ENCODE data around the gene TRIM45. TPM values are rescaled to one million over a fixed set of nuclear protein-coding genes. Genes with fewer than 3 reads are reported as not detected.

Gene TRIM45, protein sequence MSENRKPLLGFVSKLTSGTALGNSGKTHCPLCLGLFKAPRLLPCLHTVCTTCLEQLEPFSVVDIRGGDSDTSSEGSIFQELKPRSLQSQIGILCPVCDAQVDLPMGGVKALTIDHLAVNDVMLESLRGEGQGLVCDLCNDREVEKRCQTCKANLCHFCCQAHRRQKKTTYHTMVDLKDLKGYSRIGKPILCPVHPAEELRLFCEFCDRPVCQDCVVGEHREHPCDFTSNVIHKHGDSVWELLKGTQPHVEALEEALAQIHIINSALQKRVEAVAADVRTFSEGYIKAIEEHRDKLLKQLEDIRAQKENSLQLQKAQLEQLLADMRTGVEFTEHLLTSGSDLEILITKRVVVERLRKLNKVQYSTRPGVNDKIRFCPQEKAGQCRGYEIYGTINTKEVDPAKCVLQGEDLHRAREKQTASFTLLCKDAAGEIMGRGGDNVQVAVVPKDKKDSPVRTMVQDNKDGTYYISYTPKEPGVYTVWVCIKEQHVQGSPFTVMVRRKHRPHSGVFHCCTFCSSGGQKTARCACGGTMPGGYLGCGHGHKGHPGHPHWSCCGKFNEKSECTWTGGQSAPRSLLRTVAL
- 10 to 100 TPM in 5 of 9 donors, 1 to 10 TPM in 4; 6.9 to 22.2 (median 12.7) TPM for total RNA-seq
- 1 to 10 TPM; 1.4 to 7.6 TPM for polyA plus RNA-seq
- long read RNA-seq, donor 1, transcript TRIM45-201 (6 exons, 3,515 nt) = major isoform, 8 of 23 reads
- long read RNA-seq, donor 1, partial matches to known transcripts = 5 of 23 reads
- long read RNA-seq, donor 1, other reads (novel, unspliced or antisense) = 10 of 23 reads
- long read RNA-seq, donor 2, transcript TRIM45-201 (6 exons, 3,515 nt) = major isoform, 8 of 30 reads
- long read RNA-seq, donor 2, partial matches to known transcripts = 2 of 30 reads
- long read RNA-seq, donor 2, other reads (novel, unspliced or antisense) = 20 of 30 reads
- long read RNA-seq, donor 3, transcript TRIM45-201 (6 exons, 3,515 nt) = major isoform, 7 of 9 reads
- long read RNA-seq, donor 3, partial matches to known transcripts = 1 of 9 reads
- long read RNA-seq, donor 3, other reads (novel, unspliced or antisense) = 1 of 9 reads

DNA sequence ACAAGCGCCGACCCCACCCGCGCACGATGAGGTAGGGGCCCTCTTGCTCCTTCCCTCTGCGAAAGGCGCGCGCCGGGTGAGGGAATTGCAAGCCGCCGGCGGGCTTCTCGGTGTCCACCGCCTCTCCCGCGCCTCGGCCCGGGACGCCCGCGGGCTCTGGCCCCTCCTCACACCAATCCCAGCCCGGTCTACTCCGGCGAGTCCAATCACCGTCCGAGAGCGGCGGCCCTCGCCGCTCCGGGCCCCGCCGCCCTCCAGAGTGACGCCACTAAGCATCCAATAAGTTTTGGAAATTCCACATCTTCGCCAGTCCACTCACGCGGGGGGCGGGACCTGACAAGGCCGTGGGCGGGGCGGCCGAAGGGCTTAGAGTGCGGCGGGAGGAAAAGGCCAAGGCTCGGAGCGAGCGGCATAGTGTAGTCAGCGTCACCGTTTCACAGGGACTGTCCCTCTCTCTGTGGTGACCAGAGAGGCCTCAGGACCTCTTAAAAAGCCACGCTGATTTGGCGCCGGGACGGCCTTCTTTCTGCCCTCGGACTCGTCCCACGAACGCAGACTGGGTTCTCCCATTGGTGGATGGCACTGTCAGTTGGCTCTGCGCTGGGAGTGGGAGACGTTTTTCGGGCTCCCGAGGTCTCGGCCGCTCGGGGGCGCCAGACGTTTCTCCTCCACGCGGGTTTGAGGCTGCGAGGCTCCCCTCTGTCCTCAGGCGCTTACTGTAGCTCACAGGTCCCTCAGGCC lies at the start of gene TRIM45:
TSS of gene TRIM45 (minus strand) at position 161 of the 741 bp plus-strand sequence. CDS start 548 bp downstream, outside the sequence.
- peak; percentile 97 to 98 (median 97) for DNase-seq
- Histone ChIP-seq H3K27ac (peak within 1 kb of the TSS; percentile 88 to 99 (median 94)), H3K4me1 (peaks cover 0 to 44% (median 19%) of the 10 kb centered on the region in 12 donors), H3K9me3 (no peaks in the 10 kb centered on the region), H3K4me3 (peak within 1 kb of the TSS; percentile 40 to 88 (median 75)), H3K36me3 (peaks cover 0 to 8% (median 0%) of the 10 kb centered on the region in 9 donors), H3K27me3 (no peaks in the 10 kb centered on the region)
- 0 to 1% (median 1%) methylated on average over 27 to 71 of the region's 71 CpGs for WGBS, 4 donors
- peak in 1 of 2 donors; percentile 62 for TF ChIP-seq POLR2A (IDR thresholded peaks at IDR 0.05)
- TF ChIP-seq, protein P1, sequence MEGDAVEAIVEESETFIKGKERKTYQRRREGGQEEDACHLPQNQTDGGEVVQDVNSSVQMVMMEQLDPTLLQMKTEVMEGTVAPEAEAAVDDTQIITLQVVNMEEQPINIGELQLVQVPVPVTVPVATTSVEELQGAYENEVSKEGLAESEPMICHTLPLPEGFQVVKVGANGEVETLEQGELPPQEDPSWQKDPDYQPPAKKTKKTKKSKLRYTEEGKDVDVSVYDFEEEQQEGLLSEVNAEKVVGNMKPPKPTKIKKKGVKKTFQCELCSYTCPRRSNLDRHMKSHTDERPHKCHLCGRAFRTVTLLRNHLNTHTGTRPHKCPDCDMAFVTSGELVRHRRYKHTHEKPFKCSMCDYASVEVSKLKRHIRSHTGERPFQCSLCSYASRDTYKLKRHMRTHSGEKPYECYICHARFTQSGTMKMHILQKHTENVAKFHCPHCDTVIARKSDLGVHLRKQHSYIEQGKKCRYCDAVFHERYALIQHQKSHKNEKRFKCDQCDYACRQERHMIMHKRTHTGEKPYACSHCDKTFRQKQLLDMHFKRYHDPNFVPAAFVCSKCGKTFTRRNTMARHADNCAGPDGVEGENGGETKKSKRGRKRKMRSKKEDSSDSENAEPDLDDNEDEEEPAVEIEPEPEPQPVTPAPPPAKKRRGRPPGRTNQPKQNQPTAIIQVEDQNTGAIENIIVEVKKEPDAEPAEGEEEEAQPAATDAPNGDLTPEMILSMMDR (IDR thresholded peaks at IDR 0.05) = peak; percentile 58 to 98 (median 80)
- ATAC-seq = peak; percentile 98 to 99 (median 98)
- intact Hi-C loops (cut with DNase I) = loop anchor here in 9 of 10 donors (2.0 to 10.0 kb wide), 11 partner anchors 47 to 246 kb away; partner anchors contain the start of gene MAN1A2 (in 5 of the 9)

DNA sequence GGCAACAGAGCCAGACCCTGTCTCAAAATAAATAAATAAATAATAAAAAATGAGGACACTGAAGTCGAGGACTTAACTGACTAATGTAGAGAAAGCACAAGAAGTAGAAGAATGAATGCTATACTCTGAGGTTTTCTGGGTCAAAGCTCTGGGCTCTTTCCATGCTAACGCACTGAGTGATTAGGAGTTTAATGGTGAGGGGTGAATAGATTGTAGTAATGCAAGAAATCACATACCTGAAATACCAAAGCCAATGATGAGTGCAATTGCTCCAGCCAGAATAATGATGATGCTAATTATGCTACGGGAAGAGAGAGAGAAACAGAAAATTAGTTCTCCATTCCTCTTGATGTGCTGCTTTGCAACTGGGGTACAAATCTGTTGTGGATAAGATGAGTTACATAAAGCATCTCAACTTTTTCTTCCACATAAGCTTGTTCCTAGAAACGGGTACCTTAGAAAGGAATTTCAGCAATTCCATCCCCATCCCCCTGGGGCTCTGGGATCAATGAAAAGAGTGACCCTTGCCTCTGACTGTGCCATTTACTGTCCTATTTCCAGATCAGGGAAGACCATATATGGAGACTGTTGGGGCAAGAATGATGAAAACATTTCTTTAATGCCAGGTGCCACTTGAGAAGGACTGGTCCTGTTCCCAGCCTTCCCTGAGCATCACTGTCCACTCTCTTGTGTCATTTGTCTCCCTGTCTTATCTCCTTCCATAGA lies 48.5 kb upstream of the TRIM45 start:
- Histone ChIP-seq H3K4me1 (peaks cover 0 to 5% (median 0%) of the 10 kb centered on the region in 12 donors), H3K27ac (no peak overlapping the region), H3K9me3 (no peaks in the 10 kb centered on the region), H3K27me3 (no peaks in the 10 kb centered on the region), H3K4me3 (no peak overlapping the region), H3K36me3 (no peaks in the 10 kb centered on the region)
- 80 to 86% (median 82%) methylated on average over 4 of the region's 4 CpGs for WGBS, 4 donors
- intact Hi-C loops (cut with DNase I) = no loop called here
- TF ChIP-seq POLR2A (IDR thresholded peaks at IDR 0.05) = no peak
- TF ChIP-seq, protein P1 (IDR thresholded peaks at IDR 0.05) = no peak
- ATAC-seq = no peak
- no peak for DNase-seq

DNA sequence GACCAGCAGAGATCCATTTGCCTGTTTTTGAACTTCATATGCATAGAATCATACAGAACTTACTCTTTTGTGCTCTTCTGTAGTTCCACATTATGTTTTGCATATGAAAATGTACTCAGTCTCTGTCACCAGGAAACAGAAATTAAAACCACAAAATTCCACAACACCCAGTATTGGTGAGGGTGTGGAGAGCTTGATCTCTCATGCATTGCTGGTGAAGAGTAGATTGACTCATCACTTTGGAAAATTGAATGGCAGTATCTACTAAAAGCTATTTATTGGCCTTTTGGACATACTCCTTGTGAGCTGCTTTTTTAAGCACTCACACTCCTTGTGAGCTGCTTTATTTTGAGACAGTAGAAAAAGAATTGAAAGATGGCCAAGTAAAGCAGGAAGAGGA lies 45.9 kb upstream of the TRIM45 start:
- DNase-seq (no peak), ATAC-seq (no peak)
- intact Hi-C loops (cut with DNase I) = no loop called here
- TF ChIP-seq, protein P1 (IDR thresholded peaks at IDR 0.05) = no peak
- TF ChIP-seq POLR2A (IDR thresholded peaks at IDR 0.05) = no peak
- Histone ChIP-seq H3K36me3 (no peaks in the 10 kb centered on the region), H3K27ac (no peak overlapping the region), H3K9me3 (no peaks in the 10 kb centered on the region), H3K27me3 (no peaks in the 10 kb centered on the region), H3K4me3 (no peak overlapping the region), H3K4me1 (peaks cover 0 to 13% (median 0%) of the 10 kb centered on the region in 12 donors)
